Lower leg skin (tissue), 3 donors: ENCODE results near the gene MEPE.

Experiments used
- CTCF ChIP-seq, 3 donors: fragments of 450-650 bp; IDR thresholded peaks; one replicate each; pipeline ENCODE4 v1.5.1; 2016; ENCODE audit warnings: antibody characterized with exemption in 3 of 3, mild to moderate bottlenecking in 3 of 3, moderate library complexity in 2 of 3
- POLR2A ChIP-seq, 2 donors: fragments of 450-650 bp; IDR thresholded peaks; one replicate each; pipeline ENCODE4 v1.6.1; 2016 to 2017; ENCODE audit warnings: antibody characterized with exemption in 2 of 2, mild to moderate bottlenecking in 1 of 2, moderate library complexity in 1 of 2

DNA sequence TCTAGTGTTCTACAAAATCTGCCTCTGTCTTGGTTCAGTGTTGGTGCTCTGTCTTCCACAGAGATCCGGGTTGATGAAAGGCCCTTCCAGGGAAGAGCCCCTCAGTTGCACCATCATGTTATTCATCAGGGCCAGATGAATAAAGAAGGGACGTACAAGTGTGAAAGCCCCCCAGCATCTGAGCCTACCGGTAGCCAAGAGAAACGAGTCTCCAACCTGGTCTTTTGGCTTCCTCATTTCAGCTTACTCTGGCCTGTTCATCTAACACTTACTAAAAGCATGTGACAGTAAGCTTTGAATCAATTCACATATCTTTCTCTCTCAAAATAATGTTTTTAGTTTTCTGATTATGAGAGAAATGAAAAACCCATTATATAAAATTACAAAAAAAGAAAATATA is 19.2 kb downstream of the MEPE start:
- TF ChIP-seq CTCF (IDR thresholded peaks at IDR 0.05) (no peak), POLR2A (IDR thresholded peaks at IDR 0.05) (no peak)
